HEK293T (cell line): ENCODE data around the gene GLUD2.

Source experiments
- CTCF ChIA-PET: fragments of 350-600 bp; formaldehyde crosslinking; extraction: SDS; loops from one replicate; lab custom pipeline; 2021; ENCODE audit warnings: antibody characterized with exemption, inconsistent platforms; lab: Yijun Ruan, JAX
- POLR2A ChIA-PET: fragments of 350-600 bp; formaldehyde crosslinking; extraction: SDS; loops from one replicate; lab custom pipeline; 2020; ENCODE audit warnings: antibody characterized with exemption, inconsistent platforms; lab: Yijun Ruan, JAX
- DNase-seq: peaks from one replicate; pipeline ENCODE4 v3.0.0; 2012; ENCODE audit warnings: mixed read lengths; ENCODE audit errors: extremely low spot score
- ARNT ChIP-seq: fragments of 450-650 bp; IDR thresholded peaks from 2 replicates; pipeline ENCODE4 v1.6.1; 2017; ENCODE audit warnings: mild to moderate bottlenecking
- BHLHE40 ChIP-seq: fragments of 450-650 bp; IDR thresholded peaks from 2 replicates; pipeline ENCODE4 v1.6.1; 2016; ENCODE audit warnings: mild to moderate bottlenecking, moderate library complexity, borderline replicate concordance
- CTBP1 ChIP-seq: fragments of 450-650 bp; IDR thresholded peaks from 2 replicates; pipeline ENCODE4 v1.6.1; 2016; ENCODE audit warnings: borderline replicate concordance
- ELF4 ChIP-seq: fragments of 450-650 bp; IDR thresholded peaks from 2 replicates; pipeline ENCODE4 v1.6.1; 2017; ENCODE audit warnings: antibody characterized with exemption
- FOXA1 ChIP-seq: fragments of 450-650 bp; IDR thresholded peaks from 2 replicates; pipeline ENCODE4 v1.6.1; 2016; ENCODE audit warnings: mild to moderate bottlenecking
- FOXK2 ChIP-seq: fragments of 450-650 bp; IDR thresholded peaks from 2 replicates; pipeline ENCODE4 v1.6.1; 2016; ENCODE audit warnings: mild to moderate bottlenecking
- FOXM1 ChIP-seq: fragments of 450-650 bp; IDR thresholded peaks from 2 replicates; pipeline ENCODE4 v1.6.1; 2017; ENCODE audit warnings: mild to moderate bottlenecking, borderline replicate concordance
- HDGF ChIP-seq: fragments of 450-650 bp; IDR thresholded peaks from 2 replicates; pipeline ENCODE4 v1.6.1; 2017; ENCODE audit warnings: antibody characterized with exemption, borderline replicate concordance
- L3MBTL2 ChIP-seq: fragments of 450-650 bp; conservative IDR thresholded peaks from 2 replicates; pipeline ENCODE4 v1.6.1; 2016; ENCODE audit warnings: mild to moderate bottlenecking
- LEF1 ChIP-seq: fragments of 450-650 bp; IDR thresholded peaks from 2 replicates; pipeline ENCODE4 v1.6.1; 2017; ENCODE audit warnings: mild to moderate bottlenecking, borderline replicate concordance
- NFRKB ChIP-seq: fragments of 450-650 bp; IDR thresholded peaks from 2 replicates; pipeline ENCODE4 v1.6.1; 2016; ENCODE audit warnings: mild to moderate bottlenecking, moderate library complexity
- PKNOX1 ChIP-seq: fragments of 450-650 bp; IDR thresholded peaks from 2 replicates; pipeline ENCODE4 v1.6.1; 2016
- SP1 ChIP-seq: fragments of 450-650 bp; IDR thresholded peaks from 2 replicates; pipeline ENCODE4 v1.6.1; 2017
- SUZ12 ChIP-seq: fragments of 450-650 bp; IDR thresholded peaks from 2 replicates; pipeline ENCODE4 v1.6.1; 2016; ENCODE audit warnings: mild to moderate bottlenecking
- TARDBP ChIP-seq: fragments of 450-650 bp; IDR thresholded peaks from 2 replicates; pipeline ENCODE4 v1.6.1; 2016
- ZNF384 ChIP-seq: fragments of 450-650 bp; IDR thresholded peaks from 2 replicates; pipeline ENCODE4 v1.6.1; 2016

GLUD2 gene

GRCh38 chrX:121084903-121085611 lies 37.6 kb downstream of the GLUD2 start:
- ChIA-PET POLR2A (no interaction called here), CTCF (no interaction called here)
- DNase-seq: no peak
- TF ChIP-seq ELF4: no peak
- no peak for TF ChIP-seq PKNOX1
- TF ChIP-seq HDGF: no peak
- no peak for TF ChIP-seq CTBP1
- TF ChIP-seq LEF1: no peak
- no peak for TF ChIP-seq TARDBP
- TF ChIP-seq SP1: no peak
- no peak for TF ChIP-seq BHLHE40
- no peak for TF ChIP-seq L3MBTL2

GRCh38 chrX:121085612-121086010 lies 38.2 kb downstream of the GLUD2 start:
- no peak for DNase-seq
- ChIA-PET POLR2A (no interaction called here), CTCF (no interaction called here)
- TF ChIP-seq FOXM1 (no peak), SUZ12 (no peak), ARNT (no peak), ZNF384 (no peak), LEF1 (no peak), PKNOX1 (no peak), FOXA1 (no peak), TARDBP (no peak), ELF4 (no peak), SP1 (no peak), NFRKB (no peak)

- POLR2A ChIA-PET: no interaction called here
- no peak for DNase-seq
- no peak for TF ChIP-seq BHLHE40
- TF ChIP-seq LEF1: no peak
- TF ChIP-seq TARDBP: no peak
- TF ChIP-seq ZNF384: no peak
- TF ChIP-seq FOXM1: no peak
- TF ChIP-seq FOXK2: no peak
- TF ChIP-seq PKNOX1: no peak
- TF ChIP-seq L3MBTL2: no peak
- TF ChIP-seq ELF4: no peak
- TF ChIP-seq SP1: no peak
- TF ChIP-seq SUZ12: no peak
- CTCF ChIA-PET: no interaction called here
Measured at GRCh38 chrX:121093011-121093410, 45.6 kb downstream of the GLUD2 start.
